GM12878 (cell line): ENCODE results near the gene MCCD1. TPM values are rescaled to one million over a fixed set of nuclear protein-coding genes. Genes with fewer than 3 reads are reported as not detected.

Source experiments
- ATAC-seq: fragments of 200-7000 bp; cut with Tn5 transposase; 3 replicates; pipeline ENCODE4 v1.9.1; 2020; ENCODE audit warnings: mild to moderate bottlenecking, moderate library complexity
- BruUV-seq: library from RNA; stranded (reverse); fragments of 400-500 nt; replicated peaks from 2 replicates; lab custom pipeline; 2021; lab: Mats Ljungman, UMichigan
- CTCF ChIA-PET: fragments of 300-600 bp; sonication (Branson Sonifier 250); formaldehyde crosslinking; extraction: SDS; loops from one replicate; lab custom pipeline; 2021; ENCODE audit warnings: inconsistent platforms; lab: Yijun Ruan, JAX
- POLR2A ChIA-PET: fragments of 350-600 bp; formaldehyde crosslinking; extraction: SDS; loops from one replicate; lab custom pipeline; 2021; ENCODE audit warnings: inconsistent platforms; lab: Charles Lee
- RAD21 ChIA-PET: fragments of 300-600 bp; sonication (Branson Sonifier 250); formaldehyde crosslinking; loops from one replicate; lab custom pipeline; 2023; ENCODE audit warnings: antibody characterized with exemption; ENCODE audit not compliant: unreplicated experiment; lab: Charles Lee
- SMC1A ChIA-PET: fragments of 300-600 bp; sonication (Branson Sonifier 250); formaldehyde crosslinking; loops from one replicate; lab custom pipeline; 2023; ENCODE audit not compliant: unreplicated experiment, uncharacterized antibody; lab: Charles Lee
- DNase-seq: peaks from one replicate; pipeline ENCODE4 v3.0.0-alpha.2; 2011; ENCODE audit warnings: low read depth, low spot score
- FAIRE-seq: peaks from 3 replicates; lab custom pipeline; 2011; peaks lifted over from hg19 to GRCh38; lab: Jason Lieb, UNC
- H2AFZ ChIP-seq: 2 replicates; pipeline ENCODE4 v1.6.0; 2011; ENCODE audit warnings: low read depth, low read length, control low read depth; ENCODE audit not compliant: control insufficient read depth
- H3K27ac ChIP-seq: 2 replicates; pipeline ENCODE4 v1.5.1; 2011; ENCODE audit warnings: control low read depth; ENCODE audit not compliant: control insufficient read depth, insufficient read depth
- H3K27me3 ChIP-seq, 2 experiments: replicated peaks in 1 of 2; 2 replicates each; pipeline versions ENCODE4 v1.6.0 to v1.6.1; 2011; ENCODE audit warnings: low read length in 1 of 2; ENCODE audit not compliant: control insufficient read depth in 2 of 2, insufficient read depth in 2 of 2
- H3K36me3 ChIP-seq, 2 experiments: 2 replicates each; pipeline ENCODE4 v1.5.1; 2011; ENCODE audit warnings: low read length in 1 of 2; ENCODE audit not compliant: control insufficient read depth in 2 of 2, insufficient read depth in 2 of 2
- H3K4me1 ChIP-seq: 2 replicates; pipeline ENCODE4 v1.6.1; 2011; ENCODE audit warnings: mild to moderate bottlenecking, low read length, moderate library complexity, mixed read lengths; ENCODE audit not compliant: control insufficient read depth, insufficient read depth
- H3K4me2 ChIP-seq: 2 replicates; pipeline ENCODE4 v1.6.0; 2011; ENCODE audit warnings: control low read depth; ENCODE audit not compliant: control insufficient read depth, insufficient read depth
- H3K4me3 ChIP-seq: fragments of 200-600 bp; sonication (generic); 2 replicates; pipeline ENCODE4 v1.5.1; 2016
- H3K79me2 ChIP-seq: 2 replicates; pipeline ENCODE4 v1.6.0; 2011; ENCODE audit warnings: low read length; ENCODE audit not compliant: control insufficient read depth, insufficient read depth
- H3K9ac ChIP-seq: 2 replicates; pipeline ENCODE4 v1.8.0; 2011; ENCODE audit warnings: low read length, control low read depth, mixed read lengths; ENCODE audit not compliant: control insufficient read depth, insufficient read depth
- H3K9me3 ChIP-seq: replicated peaks from 3 replicates; pipeline ENCODE4 v1.5.1; 2011; ENCODE audit warnings: mild to moderate bottlenecking, low read length; ENCODE audit not compliant: control insufficient read depth, insufficient read depth
- H4K20me1 ChIP-seq: 2 replicates; pipeline ENCODE4 v1.6.0; 2011; ENCODE audit not compliant: control insufficient read depth, insufficient read depth
- BCL11A ChIP-seq: IDR thresholded peaks from 2 replicates; pipeline ENCODE4 v1.6.1; 2011; ENCODE audit warnings: low read depth, low read length
- BRCA1 ChIP-seq: IDR thresholded peaks from 2 replicates; pipeline ENCODE4 v1.6.1; 2011; ENCODE audit warnings: low read depth, low read length, improper control_type of control experiment
- CHD1 ChIP-seq: IDR thresholded peaks from 2 replicates; pipeline ENCODE4 v1.6.1; 2012; ENCODE audit warnings: low read depth, low read length, improper control_type of control experiment
- CHD4 ChIP-seq: fragments of 200-600 bp; sonication (generic); IDR thresholded peaks from 2 replicates; pipeline ENCODE4 v1.6.1; 2016; ENCODE audit warnings: mild to moderate bottlenecking
- EZH2 ChIP-seq: IDR thresholded peaks from 2 replicates; pipeline ENCODE4 v1.6.1; 2012; ENCODE audit warnings: low read depth, mild to moderate bottlenecking, control low read depth, inconsistent platforms, low read length, borderline replicate concordance; ENCODE audit not compliant: control insufficient read depth
- FOXK2 ChIP-seq: fragments of 450-650 bp; IDR thresholded peaks from 2 replicates; pipeline ENCODE4 v1.6.1; 2017; ENCODE audit warnings: mild to moderate bottlenecking, moderate library complexity
- HDAC6 ChIP-seq: fragments of 200-600 bp; sonication (generic); IDR thresholded peaks from one replicate; pipeline ENCODE4 v1.8.0; 2017; ENCODE audit warnings: antibody characterized with exemption; ENCODE audit not compliant: unreplicated experiment
- IKZF2 ChIP-seq, 2 experiments: fragments of 450-650 bp; IDR thresholded peaks; 2 replicates each; pipeline ENCODE4 v1.6.1; 2017; ENCODE audit warnings: mild to moderate bottlenecking in 2 of 2, moderate library complexity in 2 of 2
- MYC ChIP-seq: IDR thresholded peaks from 2 replicates; pipeline ENCODE4 v1.6.1; 2011; ENCODE audit warnings: mild to moderate bottlenecking, low read length, moderate library complexity, inconsistent platforms; ENCODE audit not compliant: insufficient read depth, insufficient replicate concordance, insufficient read length, severe bottlenecking
- PAX5 ChIP-seq: IDR thresholded peaks from 2 replicates; pipeline ENCODE4 v1.6.1; 2011; ENCODE audit warnings: low read depth, low read length, borderline replicate concordance
- PAX8 ChIP-seq: fragments of 450-650 bp; IDR thresholded peaks from 2 replicates; pipeline ENCODE4 v1.6.1; 2017; ENCODE audit warnings: mild to moderate bottlenecking, moderate library complexity
- PML ChIP-seq: IDR thresholded peaks from 2 replicates; pipeline ENCODE4 v1.6.1; 2012; ENCODE audit warnings: low read length, inconsistent platforms
- TCF3 ChIP-seq: IDR thresholded peaks from 2 replicates; pipeline ENCODE4 v1.6.1; 2012; ENCODE audit warnings: low read depth, mild to moderate bottlenecking, low read length, borderline replicate concordance; ENCODE audit not compliant: insufficient read depth
- USF2 ChIP-seq: IDR thresholded peaks from 2 replicates; pipeline ENCODE4 v1.6.1; 2011; ENCODE audit warnings: low read depth, low read length, improper control_type of control experiment, borderline replicate concordance
- WGBS: methylation state at CpG from one replicate; pipeline ENCODE4 v1.1.6; 2016; ENCODE audit warnings: low lambda C conversion rate; ENCODE audit not compliant: insufficient replicate concordance, insufficient coverage; ENCODE audit errors: missing lambda C conversion rate; 5-methylcytosine and 5-hydroxymethylcytosine counted together
- in situ Hi-C: fragments of 300-500 bp; cut with MboI; formaldehyde crosslinking; loops from 9 replicates; pipeline ENCODE4 v1.14.3; 2018; ENCODE audit warnings: mixed read lengths
- intact Hi-C: fragments of 100-400 bp; cut with micrococcal nuclease; formaldehyde crosslinking; loops from one replicate; pipeline ENCODE4 v1.14.2; 2022; ENCODE audit not compliant: unreplicated experiment
- polyA plus RNA-seq, 11 experiments: library from polyadenylated mRNA; depleted of rRNA in 4 of 11; unstranded in 6 of 11; stranded (reverse) in 5 of 11; fragments of >200 nt; fragmentation: Nextera tagmentation in 4 of 11; fragmentation: Illumina TruSeq in 1 of 11; extraction: Ambion mirVana in 4 of 11; extraction: Trizol in 1 of 11; gene quantifications; 1 replicate in 1 of 11; 2 replicates in 10 of 11; pipeline versions ENCODE4 v1.2.1 to v1.2.3, GENCODE V29; 2011 to 2016; ENCODE audit warnings: inconsistent platforms in 2 of 11, missing spikeins in 2 of 11, low read depth in 1 of 11
- total RNA-seq, 4 experiments: library from RNA; depleted of rRNA in 3 of 4; stranded (reverse); fragments of >200 nt in 3 of 4; fragmentation: Illumina TruSeq in 1 of 4; extraction: Trizol in 1 of 4; gene quantifications; 2 replicates each; pipeline versions ENCODE4 v1.2.1 to v1.2.3, GENCODE V29; 2013 to 2021
- TF ChIP-seq, protein P1 (sequence below): IDR thresholded peaks from 2 replicates; pipeline ENCODE4 v1.6.1; 2011; ENCODE audit warnings: borderline replicate concordance, low read depth, mild to moderate bottlenecking, moderate library complexity, low read length; ENCODE audit not compliant: insufficient read depth, poor library complexity, severe bottlenecking
- TF ChIP-seq, protein P2 (sequence below): fragments of 450-650 bp; IDR thresholded peaks from 2 replicates; pipeline ENCODE4 v1.6.1; 2018; ENCODE audit warnings: mild to moderate bottlenecking, low read depth, moderate library complexity; ENCODE audit not compliant: partially characterized antibody
- TF ChIP-seq, protein P3 (sequence below): fragments of 450-650 bp; IDR thresholded peaks from 2 replicates; pipeline ENCODE4 v1.6.1; 2016; ENCODE audit warnings: mild to moderate bottlenecking

MCCD1 gene
- total and polyA plus RNA-seq, 10 of the 15 experiments (the other 5 are each of a cell fraction or from before 2014, with no cell fraction given): not detected

DNA sequence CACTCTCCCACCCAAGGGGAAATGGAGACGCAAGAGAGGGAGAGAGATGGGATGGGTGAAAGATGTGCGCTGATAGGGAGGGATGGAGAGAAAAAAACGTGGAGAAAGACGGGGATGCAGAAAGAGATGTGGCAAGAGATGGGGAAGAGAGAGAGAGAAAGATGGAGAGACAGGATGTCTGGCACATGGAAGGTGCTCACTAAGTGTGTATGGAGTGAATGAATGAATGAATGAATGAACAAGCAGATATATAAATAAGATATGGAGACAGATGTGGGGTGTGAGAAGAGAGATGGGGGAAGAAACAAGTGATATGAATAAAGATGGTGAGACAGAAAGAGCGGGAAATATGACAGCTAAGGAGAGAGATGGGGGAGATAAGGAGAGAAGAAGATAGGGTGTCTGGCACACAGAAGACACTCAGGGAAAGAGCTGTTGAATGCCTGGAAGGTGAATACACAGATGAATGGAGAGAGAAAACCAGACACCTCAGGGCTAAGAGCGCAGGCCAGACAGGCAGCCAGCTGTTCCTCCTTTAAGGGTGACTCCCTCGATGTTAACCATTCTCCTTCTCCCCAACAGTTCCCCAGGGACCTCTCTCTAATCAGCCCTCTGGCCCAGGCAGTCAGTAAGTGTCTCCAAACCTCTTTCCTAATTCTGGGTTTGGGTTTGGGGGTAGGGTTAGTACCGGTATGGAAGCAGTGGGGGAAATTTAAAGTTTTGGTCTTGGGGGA is 47.4 kb downstream of the MCCD1 start:
- SMC1A ChIA-PET: interaction anchor here (0.8 to 45.5 kb wide), 8 partner anchors 9 to 45 kb away, joined by 3 to 1989 read pairs (median 4); partner anchors contain the start of genes AIF1, ATP6V1G2, DDX39B and LST1
- RAD21 ChIA-PET: interaction anchor here (0.5 to 17.5 kb wide), 15 partner anchors 8 to 1396 kb away, joined by 3 to 620 read pairs (median 5); partner anchors contain the start of genes ATP6V1G2, DDX39B, GPANK1 and LST1
- TF ChIP-seq CHD1 (no peak), MYC (no peak), HDAC6 (no peak), EZH2 (no peak), TCF3 (no peak), PAX8 (no peak), BCL11A (no peak), FOXK2 (no peak), BRCA1 (no peak), PML (no peak), PAX5 (no peak), USF2 (no peak), CHD4 (no peak), IKZF2 (IDR thresholded peaks at IDR 0.05) (no peak)
- TF ChIP-seq, protein P1, sequence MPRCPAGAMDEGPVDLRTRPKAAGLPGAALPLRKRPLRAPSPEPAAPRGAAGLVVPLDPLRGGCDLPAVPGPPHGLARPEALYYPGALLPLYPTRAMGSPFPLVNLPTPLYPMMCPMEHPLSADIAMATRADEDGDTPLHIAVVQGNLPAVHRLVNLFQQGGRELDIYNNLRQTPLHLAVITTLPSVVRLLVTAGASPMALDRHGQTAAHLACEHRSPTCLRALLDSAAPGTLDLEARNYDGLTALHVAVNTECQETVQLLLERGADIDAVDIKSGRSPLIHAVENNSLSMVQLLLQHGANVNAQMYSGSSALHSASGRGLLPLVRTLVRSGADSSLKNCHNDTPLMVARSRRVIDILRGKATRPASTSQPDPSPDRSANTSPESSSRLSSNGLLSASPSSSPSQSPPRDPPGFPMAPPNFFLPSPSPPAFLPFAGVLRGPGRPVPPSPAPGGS: no peak
- TF ChIP-seq, protein P2, sequence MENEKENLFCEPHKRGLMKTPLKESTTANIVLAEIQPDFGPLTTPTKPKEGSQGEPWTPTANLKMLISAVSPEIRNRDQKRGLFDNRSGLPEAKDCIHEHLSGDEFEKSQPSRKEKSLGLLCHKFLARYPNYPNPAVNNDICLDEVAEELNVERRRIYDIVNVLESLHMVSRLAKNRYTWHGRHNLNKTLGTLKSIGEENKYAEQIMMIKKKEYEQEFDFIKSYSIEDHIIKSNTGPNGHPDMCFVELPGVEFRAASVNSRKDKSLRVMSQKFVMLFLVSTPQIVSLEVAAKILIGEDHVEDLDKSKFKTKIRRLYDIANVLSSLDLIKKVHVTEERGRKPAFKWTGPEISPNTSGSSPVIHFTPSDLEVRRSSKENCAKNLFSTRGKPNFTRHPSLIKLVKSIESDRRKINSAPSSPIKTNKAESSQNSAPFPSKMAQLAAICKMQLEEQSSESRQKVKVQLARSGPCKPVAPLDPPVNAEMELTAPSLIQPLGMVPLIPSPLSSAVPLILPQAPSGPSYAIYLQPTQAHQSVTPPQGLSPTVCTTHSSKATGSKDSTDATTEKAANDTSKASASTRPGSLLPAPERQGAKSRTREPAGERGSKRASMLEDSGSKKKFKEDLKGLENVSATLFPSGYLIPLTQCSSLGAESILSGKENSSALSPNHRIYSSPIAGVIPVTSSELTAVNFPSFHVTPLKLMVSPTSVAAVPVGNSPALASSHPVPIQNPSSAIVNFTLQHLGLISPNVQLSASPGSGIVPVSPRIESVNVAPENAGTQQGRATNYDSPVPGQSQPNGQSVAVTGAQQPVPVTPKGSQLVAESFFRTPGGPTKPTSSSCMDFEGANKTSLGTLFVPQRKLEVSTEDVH: no peak
- TF ChIP-seq, protein P3, sequence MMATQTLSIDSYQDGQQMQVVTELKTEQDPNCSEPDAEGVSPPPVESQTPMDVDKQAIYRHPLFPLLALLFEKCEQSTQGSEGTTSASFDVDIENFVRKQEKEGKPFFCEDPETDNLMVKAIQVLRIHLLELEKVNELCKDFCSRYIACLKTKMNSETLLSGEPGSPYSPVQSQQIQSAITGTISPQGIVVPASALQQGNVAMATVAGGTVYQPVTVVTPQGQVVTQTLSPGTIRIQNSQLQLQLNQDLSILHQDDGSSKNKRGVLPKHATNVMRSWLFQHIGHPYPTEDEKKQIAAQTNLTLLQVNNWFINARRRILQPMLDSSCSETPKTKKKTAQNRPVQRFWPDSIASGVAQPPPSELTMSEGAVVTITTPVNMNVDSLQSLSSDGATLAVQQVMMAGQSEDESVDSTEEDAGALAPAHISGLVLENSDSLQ: no peak

More for the DNA sequence above, 47.4 kb downstream of the MCCD1 start:
- peak overlapping the region; percentile 96 for H3K27ac ChIP-seq
- in situ Hi-C loops (no loop called here), intact Hi-C loops (loop anchor here (1.0 kb wide), 1 partner anchor 16 kb away; no protein-coding TSS in a partner anchor)
- CTCF ChIA-PET: interaction anchor here (0.6 to 31.0 kb wide), 7 partner anchors 17 to 243 kb away, joined by 3 to 2098 read pairs (median 3); partner anchors contain the start of genes ATP6V1G2, DDX39B, LST1 and LTA
- H3K27me3 ChIP-seq: no peaks in the 10 kb centered on the region
- WGBS: 5% methylated on average over 8 of the region's 8 CpGs
- POLR2A ChIA-PET: interaction anchor here (0.7 to 17.1 kb wide), 12 partner anchors 8 to 254 kb away, joined by 3 to 282 read pairs (median 12); partner anchors contain the start of genes ATP6V1G2, DDX39B, LSM2 and LST1
- BruUV-seq: TSS peak; percentile 89
- peaks cover 0 to 7% of the 10 kb centered on the region in 2 experiments; a peak in 2 of 4 replicates for H3K36me3 ChIP-seq
- no peaks in the 10 kb centered on the region for H4K20me1 ChIP-seq
- H3K9ac ChIP-seq: peak overlapping the region; percentile 82
- H3K9me3 ChIP-seq: no peaks in the 10 kb centered on the region
- FAIRE-seq: no peak
- no peak for DNase-seq
- H3K79me2 ChIP-seq: peaks cover 86% of the 10 kb centered on the region
- peak overlapping the region; percentile 91 for H3K4me3 ChIP-seq
- H3K4me1 ChIP-seq: peaks cover 55% of the 10 kb centered on the region
- no peak for ATAC-seq
- H3K4me2 ChIP-seq: peak overlapping the region; percentile 84
- no peak overlapping the region for H2AFZ ChIP-seq
